Mesothelial cell of epicardium (in vitro differentiated cells): Measurements from ENCODE around the gene MYH3. TPM values are rescaled to one million over a fixed set of nuclear protein-coding genes. Genes with fewer than 3 reads are reported as not detected.
A peak's percentile ranks its signal among the peaks of the same experiment; 100 is the strongest.

ENCODE experiments used
- DNase-seq, 2 experiments: peaks; one replicate each; pipeline ENCODE4 v3.0.0; 2021; ENCODE audit warnings: low spot score in 2 of 2; ENCODE audit not compliant: unreplicated experiment in 2 of 2
- H3K27ac Mint-ChIP-seq: 2 replicates; pipeline ENCODE4 v1.8.0; 2021; ENCODE audit warnings: mixed read lengths
- H3K27me3 Mint-ChIP-seq: 2 replicates; pipeline ENCODE4 v1.8.0; 2021; ENCODE audit warnings: low read depth, mixed read lengths
- H3K36me3 Mint-ChIP-seq: 2 replicates; pipeline ENCODE4 v1.8.0; 2021; ENCODE audit warnings: mixed read lengths
- H3K4me1 Mint-ChIP-seq: 2 replicates; pipeline ENCODE4 v1.8.0; 2021; ENCODE audit warnings: mixed read lengths
- H3K4me3 Mint-ChIP-seq: 2 replicates; pipeline ENCODE4 v1.8.0; 2021; ENCODE audit warnings: mild to moderate bottlenecking, moderate library complexity, mixed read lengths
- H3K9me3 Mint-ChIP-seq: 2 replicates; pipeline ENCODE4 v1.8.0; 2021; ENCODE audit warnings: mixed read lengths
- CTCF ChIP-seq: fragments of 200-600 bp; sonication (generic); IDR thresholded peaks from one replicate; pipeline ENCODE4 v1.5.0; 2021; ENCODE audit warnings: antibody characterized with exemption; ENCODE audit not compliant: unreplicated experiment
- total RNA-seq: library from RNA; stranded (reverse); gene quantifications from 3 replicates; pipeline ENCODE4 v1.2.1, GENCODE V29; 2021

The MYH3 gene
- 3.7 to 4.3 TPM (median 3.7 TPM) in 3 replicates for total RNA-seq

- DNase-seq: no peak
- no peaks in the 10 kb centered on the region for H3K27me3 Mint-ChIP-seq
- TF ChIP-seq CTCF: no peak
- H3K4me3 Mint-ChIP-seq: no peak within 1 kb of the TSS
- no peaks in the 10 kb centered on the region for H3K4me1 Mint-ChIP-seq
- no peak within 1 kb of the TSS for H3K27ac Mint-ChIP-seq
- H3K36me3 Mint-ChIP-seq: peaks cover 4% of the 10 kb centered on the region
- H3K9me3 Mint-ChIP-seq: no peaks in the 10 kb centered on the region
Measured at GRCh38 chr17:10657148-10657547, at the start of gene MYH3. MYH3 (minus strand) TSS chr17:10657309; CDS start chr17:10655064, 2,245 bp downstream.

GRCh38 chr17:10705727-10706126, 48.6 kb upstream of the MYH3 start:
- Mint-ChIP-seq H3K4me1 (no peaks in the 10 kb centered on the region), H3K9me3 (no peaks in the 10 kb centered on the region), H3K27ac (no peak overlapping the region), H3K4me3 (no peak overlapping the region), H3K27me3 (no peaks in the 10 kb centered on the region), H3K36me3 (peaks cover 21% of the 10 kb centered on the region)
- no peak for DNase-seq
- no peak for TF ChIP-seq CTCF

GRCh38 chr17:10702574-10702973, 45.5 kb upstream of the MYH3 start:
- no peak for TF ChIP-seq CTCF
- Mint-ChIP-seq H3K4me3 (no peak overlapping the region), H3K9me3 (no peaks in the 10 kb centered on the region), H3K36me3 (peaks cover 11% of the 10 kb centered on the region), H3K27ac (no peak overlapping the region), H3K4me1 (peaks cover 8% of the 10 kb centered on the region), H3K27me3 (no peaks in the 10 kb centered on the region)
- DNase-seq: no peak

- Mint-ChIP-seq H3K27me3 (no peaks in the 10 kb centered on the region), H3K27ac (no peak overlapping the region), H3K4me3 (no peak overlapping the region), H3K9me3 (no peaks in the 10 kb centered on the region), H3K4me1 (peaks cover 20% of the 10 kb centered on the region), H3K36me3 (no peaks in the 10 kb centered on the region)
- DNase-seq: no peak
- no peak for TF ChIP-seq CTCF
Measured at GRCh38 chr17:10699856-10700255, 42.7 kb upstream of the MYH3 start.

GRCh38 chr17:10698096-10698818, 41.1 kb upstream of the MYH3 start:
- DNase-seq: no peak
- Mint-ChIP-seq H3K27me3 (no peaks in the 10 kb centered on the region), H3K4me3 (peak overlapping the region; percentile 93), H3K9me3 (no peaks in the 10 kb centered on the region), H3K4me1 (peaks cover 20% of the 10 kb centered on the region), H3K27ac (peak overlapping the region; percentile 97), H3K36me3 (peaks cover 11% of the 10 kb centered on the region)
- no peak for TF ChIP-seq CTCF
